Gastrocnemius medialis (tissue), 4 donors: ENCODE data around the gene FGF14.

Experiments
- CTCF ChIP-seq, 5 experiments: fragments of 450-650 bp in 3 of 5; fragments of 200-600 bp in 2 of 5; sonication (generic) in 2 of 5; IDR thresholded peaks in 4 of 5; conservative IDR thresholded peaks in 1 of 5; 1 replicate in 4 of 5; 2 replicates in 1 of 5; pipeline ENCODE4 v1.5.1; 2016 to 2019; ENCODE audit warnings: antibody characterized with exemption in 5 of 5, mild to moderate bottlenecking in 3 of 5, moderate library complexity in 3 of 5
- POLR2A ChIP-seq, 2 donors: fragments of 450-650 bp; IDR thresholded peaks; one replicate each; pipeline ENCODE4 v1.6.1; 2017; ENCODE audit warnings: antibody characterized with exemption in 2 of 2, mild to moderate bottlenecking in 2 of 2, moderate library complexity in 2 of 2

DNA sequence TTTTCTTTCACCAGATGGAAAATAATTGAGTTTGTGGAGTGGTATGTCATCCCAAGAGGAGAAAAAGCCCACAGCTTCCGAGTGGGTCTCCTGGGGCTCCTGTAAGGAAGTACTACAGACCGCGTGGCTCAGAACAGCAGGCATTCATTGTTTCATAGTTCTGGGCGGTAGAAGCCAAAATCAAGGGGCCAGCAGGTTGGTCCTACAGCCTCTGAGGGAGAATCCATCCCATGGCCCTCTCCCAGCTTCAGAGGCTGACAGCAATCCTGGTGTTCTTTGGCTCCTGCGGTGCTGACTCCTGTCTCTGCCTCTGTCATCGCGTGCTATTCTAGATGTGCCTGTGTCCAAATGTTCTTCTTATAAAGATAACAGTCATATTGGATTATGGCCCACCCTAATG, 362.6 kb downstream of the FGF14 start:
- TF ChIP-seq CTCF (IDR thresholded peaks at IDR 0.05 in 4 of 5, conservative IDR thresholded peaks at IDR 0.05 in 1 of 5) (no peak), POLR2A (IDR thresholded peaks at IDR 0.05) (no peak)
